Gastroesophageal sphincter (tissue), 4 donors: ENCODE measurements around the gene APOBEC3C. TPM values are rescaled to one million over a fixed set of nuclear protein-coding genes. Genes with fewer than 3 reads are reported as not detected.
"Not testable (repeated sequence)": the region's sequence is repeated elsewhere in the genome, so short reads cannot be mapped to it uniquely, and the experiment has no call there.

Experiments used
- ATAC-seq: fragments of 150-250 bp; one replicate; pipeline ENCODE4 v1.9.1; 2016; ENCODE audit warnings: mild to moderate bottlenecking, moderate library complexity
- H3K27ac ChIP-seq, 4 donors: fragments of 200-600 bp; sonication (generic) in 3 of 4; 1 replicate in 3 of 4; 2 replicates in 1 of 4; pipeline ENCODE4 v1.5.1; 2016 to 2019
- H3K27me3 ChIP-seq: fragments of 200-600 bp; sonication (generic); one replicate; pipeline ENCODE4 v1.5.1; 2019
- H3K36me3 ChIP-seq, 2 donors: fragments of 200-600 bp; sonication (generic); one replicate each; pipeline ENCODE4 v1.5.1; 2019; ENCODE audit warnings: control low read depth in 1 of 2
- H3K4me1 ChIP-seq, 3 donors: fragments of 200-600 bp; sonication (generic); 1 replicate in 2 of 3; 2 replicates in 1 of 3; pipeline ENCODE4 v1.5.1; 2016 to 2019; ENCODE audit warnings: control low read depth in 2 of 3
- H3K4me3 ChIP-seq, 2 donors: fragments of 200-600 bp; sonication (generic); one replicate each; pipeline ENCODE4 v1.5.1; 2019; ENCODE audit warnings: mild to moderate bottlenecking in 1 of 2, moderate library complexity in 1 of 2
- H3K9me3 ChIP-seq, 3 donors: fragments of 200-600 bp; sonication (generic); one replicate each; pipeline ENCODE4 v1.5.1; 2017 to 2019; ENCODE audit warnings: control low read depth in 2 of 3
- CTCF ChIP-seq, 4 experiments: fragments of 200-600 bp in 2 of 4; fragments of 450-650 bp in 2 of 4; sonication (generic) in 1 of 4; IDR thresholded peaks; one replicate each; pipeline ENCODE4 v1.5.1; 2017 to 2019; ENCODE audit warnings: antibody characterized with exemption in 4 of 4, mild to moderate bottlenecking in 2 of 4, moderate library complexity in 2 of 4
- EP300 ChIP-seq: sonication (generic); formaldehyde crosslinking; IDR thresholded peaks from one replicate; pipeline ENCODE4 v1.6.1; 2017; ENCODE audit warnings: antibody characterized with exemption, mild to moderate bottlenecking
- POLR2A ChIP-seq, 2 donors: fragments of 450-650 bp; IDR thresholded peaks; one replicate each; pipeline ENCODE4 v1.6.1; 2017; ENCODE audit warnings: antibody characterized with exemption in 2 of 2, mild to moderate bottlenecking in 2 of 2, moderate library complexity in 1 of 2
- POLR2AphosphoS5 ChIP-seq: sonication (generic); formaldehyde crosslinking; IDR thresholded peaks from one replicate; pipeline ENCODE4 v1.6.1; 2017; ENCODE audit warnings: antibody characterized with exemption
- WGBS, 2 donors: methylation state at CpG; one replicate each; pipeline ENCODE4 v1.1.5; 2018; ENCODE audit warnings: low coverage in 1 of 2; 5-methylcytosine and 5-hydroxymethylcytosine counted together
- total RNA-seq, 4 donors: library from RNA; depleted of rRNA; stranded (reverse); fragments of >200 nt; gene quantifications; one replicate each; pipeline ENCODE4 v1.1.0, GENCODE V29; 2016

Gene APOBEC3C
- total RNA-seq, 4 donors from 2014 or later, result 7.9 to 14.0 (median 11.8) TPM

GRCh38 chr22:38997518-38997917, 16.5 kb upstream of the APOBEC3C start:
- 81% methylated on average over 3 of the region's 3 CpGs; no CpG with 5 or more reads in 1 of the 2 donors for WGBS, 2 donors
- Histone ChIP-seq H3K27me3 (peaks cover 21% of the 10 kb centered on the region), H3K4me1 (peaks cover 0 to 1% (median 0%) of the 10 kb centered on the region in 3 donors), H3K9me3 (no peaks in the 10 kb centered on the region), H3K4me3 (no peak overlapping the region), H3K27ac (no peak overlapping the region), H3K36me3 (no peaks in the 10 kb centered on the region)
- TF ChIP-seq CTCF (IDR thresholded peaks at IDR 0.05) (no peak), POLR2A (IDR thresholded peaks at IDR 0.05) (no peak), EP300 (no peak), POLR2AphosphoS5 (no peak)
- ATAC-seq, result no peak

GRCh38 chr22:39003165-39003638, 10.9 kb upstream of the APOBEC3C start:
- Histone ChIP-seq H3K27ac (peak overlapping the region in 1 of 4 donors; percentile 26), H3K9me3 (no peaks in the 10 kb centered on the region), H3K4me3 (no peak overlapping the region), H3K4me1 (peaks cover 0 to 11% (median 0%) of the 10 kb centered on the region in 3 donors), H3K27me3 (no peaks in the 10 kb centered on the region), H3K36me3 (no peaks in the 10 kb centered on the region)
- peak; percentile 90 for ATAC-seq
- 7% methylated on average over 5 of the region's 7 CpGs; no CpG with 5 or more reads in 1 of the 2 donors for WGBS, 2 donors
- TF ChIP-seq CTCF (IDR thresholded peaks at IDR 0.05) (peak in 3 of 4 experiments; percentile 73 to 84 (median 83)), POLR2A (IDR thresholded peaks at IDR 0.05) (no peak), EP300 (no peak), POLR2AphosphoS5 (no peak)

GRCh38 chr22:39007177-39007576, 6.9 kb upstream of the APOBEC3C start:
- Histone ChIP-seq H3K9me3 (no peaks in the 10 kb centered on the region), H3K36me3 (no peaks in the 10 kb centered on the region), H3K27me3 (no peaks in the 10 kb centered on the region), H3K27ac (no peak overlapping the region), H3K4me3 (no peak overlapping the region), H3K4me1 (peaks cover 0 to 11% (median 0%) of the 10 kb centered on the region in 3 donors)
- no peak for TF ChIP-seq EP300
- TF ChIP-seq POLR2A (IDR thresholded peaks at IDR 0.05), result no peak
- TF ChIP-seq CTCF (IDR thresholded peaks at IDR 0.05), result no peak
- no peak for TF ChIP-seq POLR2AphosphoS5
- WGBS, 2 donors, result 89 to 90% methylated on average over 5 of the region's 5 CpGs
- ATAC-seq, result no peak

- WGBS, 2 donors, result 70 to 74% methylated on average over 8 of the region's 8 CpGs
- not testable (repeated sequence) for ATAC-seq
Measured at GRCh38 chr22:39008271-39008850, 5.7 kb upstream of the APOBEC3C start.

GRCh38 chr22:39010946-39011345, 3.1 kb upstream of the APOBEC3C start:
- Histone ChIP-seq H3K4me3 (no peak overlapping the region), H3K27me3 (no peaks in the 10 kb centered on the region), H3K27ac (no peak overlapping the region), H3K9me3 (no peaks in the 10 kb centered on the region), H3K36me3 (no peaks in the 10 kb centered on the region), H3K4me1 (peaks cover 0 to 21% (median 9%) of the 10 kb centered on the region in 3 donors)
- 82% methylated on average over 2 of the region's 15 CpGs; no CpG with 5 or more reads in 1 of the 2 donors for WGBS, 2 donors
- no peak for ATAC-seq
- TF ChIP-seq EP300, result no peak

More at GRCh38 chr22:39008271-39008850, 5.7 kb upstream of the APOBEC3C start:
- H3K9me3 ChIP-seq, H3K4me3 ChIP-seq, H3K36me3 ChIP-seq, H3K27ac ChIP-seq, H3K27me3 ChIP-seq, H3K4me1 ChIP-seq: not testable (repeated sequence)
